Pancreas (tissue), 10 donors: ENCODE measurements around the gene NUP214. TPM values are rescaled to one million over a fixed set of nuclear protein-coding genes. Genes with fewer than 3 reads are reported as not detected.
A peak's percentile ranks its signal among the peaks of the same experiment; 100 is the strongest.
"Not testable (repeated sequence)": the region's sequence is repeated elsewhere in the genome, so short reads cannot be mapped to it uniquely, and the experiment has no call there.

ENCODE experiments used
- ATAC-seq, 4 donors: fragments of 200-7000 bp; cut with Tn5 transposase; one replicate each; pipeline versions ENCODE4 v1.8.0 to v1.9.1; 2020; ENCODE audit warnings: mild to moderate bottlenecking in 4 of 4, moderate library complexity in 4 of 4
- DNase-seq, 6 donors: peaks; one replicate each; pipeline ENCODE4 v3.0.0-alpha.2; 2020
- FAIRE-seq: peaks from 2 replicates; lab custom pipeline; 2012; peaks lifted over from hg19 to GRCh38; lab: Jason Lieb, UNC
- H3K27ac ChIP-seq, 4 donors: fragments of 200-600 bp; sonication (generic); 1 replicate in 3 of 4; 2 replicates in 1 of 4; pipeline versions ENCODE4 v1.5.0 to v1.8.0; 2020
- H3K27me3 ChIP-seq, 4 donors: fragments of 200-600 bp; one replicate each; pipeline ENCODE4 v1.8.0; 2021
- H3K36me3 ChIP-seq, 3 donors: fragments of 200-600 bp; sonication (generic) in 1 of 3; one replicate each; pipeline versions ENCODE4 v1.5.0 to v1.8.0; 2020 to 2021
- H3K4me1 ChIP-seq, 3 donors: fragments of 200-600 bp; one replicate each; pipeline ENCODE4 v1.8.0; 2021
- H3K4me3 ChIP-seq, 4 donors: fragments of 200-600 bp; sonication (generic) in 2 of 4; one replicate each; pipeline versions ENCODE4 v1.5.0 to v1.8.0; 2020 to 2021
- H3K9me3 ChIP-seq, 4 donors: fragments of 200-600 bp; one replicate each; pipeline ENCODE4 v1.8.0; 2021
- WGBS, 2 donors: extraction: QIAGEN DNeasy Blood & Tissue Kit; methylation state at CpG; one replicate each; pipeline ENCODE4 v1.1.7; 2013; 5-methylcytosine and 5-hydroxymethylcytosine counted together
- intact Hi-C, 3 donors: fragments of 100-400 bp; cut with DNase I; formaldehyde crosslinking; loops; one replicate each; pipeline versions ENCODE4 v1.11.1 to v1.14.2; 2022
- polyA plus RNA-seq, 2 donors: library from polyadenylated mRNA; stranded (reverse); fragments of 200-250 nt; gene quantifications; one replicate each; pipeline ENCODE4 v1.2.3, GENCODE V29; 2013
- total RNA-seq, 6 donors: library from RNA; stranded (reverse); fragmentation: NEBNext Ultra II Directional in 4 of 6; extraction: Animal tissue kit (Norgen Biotek cat#: 25700) in 4 of 6; gene quantifications; one replicate each; pipeline versions ENCODE4 v1.2.1 to v1.2.4, GENCODE V29; 2021 to 2023
- TF ChIP-seq, protein P1 (sequence below), 4 donors: fragments of 200-600 bp; sonication (generic) in 3 of 4; IDR thresholded peaks; one replicate each; pipeline versions ENCODE4 v1.5.0 to v1.8.0; 2021; ENCODE audit warnings: antibody characterized with exemption in 4 of 4
- donor health status: healthy with polysubstance abuse.
- donor health status: DM: no; HTN: no; CAD: no; lungs with moderate emphysema.
- donor health status: DM: no; HTN: no; CAD: no.
- donor health status: control.
- donor health status: control.
- donor health status: Bipolar disorder and iron deficiency.
- donor health status: DM: yes; HTN: yes; CAD: no.
- donor health status: DM: no; HTN: no; CAD: no.
- donor health status: DM: no; HTN: no; CAD: no.
- donor health status: DM: yes; HTN: yes; CAD: no.

NUP214 gene
- total and polyA plus RNA-seq, 8 donors: 24.3 to 38.3 (median 27.8) TPM

- H3K27ac ChIP-seq: no peak overlapping the region
- 77 to 79% methylated on average over 26 of the region's 26 CpGs for WGBS, 2 donors
These were observed 141.2 kb downstream of the NUP214 start for GRCh38 chr9:131266266-131267229.

DNA sequence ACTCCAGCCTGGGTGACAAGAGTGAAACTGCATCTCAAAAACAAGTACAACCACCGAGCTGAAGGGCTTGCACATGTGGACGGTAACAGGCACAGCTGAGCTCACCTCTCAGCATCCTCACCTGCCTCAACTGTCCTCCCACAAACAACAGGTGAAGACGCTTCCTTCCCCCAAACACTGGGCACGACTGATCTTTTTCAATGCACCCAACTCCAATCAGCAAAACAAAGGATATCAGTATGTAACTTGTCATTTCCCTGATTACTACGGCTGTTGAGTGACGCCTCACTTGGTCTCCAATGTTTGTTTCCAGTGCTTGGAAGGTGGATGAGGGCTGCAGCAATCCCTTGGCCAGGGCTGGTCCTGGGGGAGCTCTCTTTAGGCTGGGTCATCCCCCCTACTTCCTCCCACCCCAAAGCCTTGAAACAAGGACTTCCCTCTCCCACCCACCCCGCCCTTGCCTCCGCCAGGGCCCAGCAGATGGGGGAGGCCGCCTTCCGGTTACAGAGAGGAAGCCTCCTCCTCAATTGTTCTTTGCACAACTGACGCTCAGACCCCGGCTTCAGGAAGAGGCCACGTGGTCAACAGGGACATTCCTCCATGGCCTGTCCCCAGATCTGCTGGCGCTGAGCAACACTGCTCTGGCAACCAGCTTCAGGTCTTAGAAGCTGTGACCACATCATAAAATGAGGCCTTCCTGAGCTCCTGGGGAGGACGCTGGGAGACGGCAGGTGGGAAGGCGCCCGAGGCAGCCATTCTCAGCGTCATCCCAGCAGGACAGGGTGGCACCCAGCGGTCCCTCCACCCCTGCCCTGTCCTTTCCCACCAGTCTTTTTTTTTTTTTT lies 145.0 kb downstream of the NUP214 start:
- peak in 1 of 6 donors; percentile 60 for DNase-seq
- intact Hi-C loops: no loop called here
- TF ChIP-seq, protein P1, sequence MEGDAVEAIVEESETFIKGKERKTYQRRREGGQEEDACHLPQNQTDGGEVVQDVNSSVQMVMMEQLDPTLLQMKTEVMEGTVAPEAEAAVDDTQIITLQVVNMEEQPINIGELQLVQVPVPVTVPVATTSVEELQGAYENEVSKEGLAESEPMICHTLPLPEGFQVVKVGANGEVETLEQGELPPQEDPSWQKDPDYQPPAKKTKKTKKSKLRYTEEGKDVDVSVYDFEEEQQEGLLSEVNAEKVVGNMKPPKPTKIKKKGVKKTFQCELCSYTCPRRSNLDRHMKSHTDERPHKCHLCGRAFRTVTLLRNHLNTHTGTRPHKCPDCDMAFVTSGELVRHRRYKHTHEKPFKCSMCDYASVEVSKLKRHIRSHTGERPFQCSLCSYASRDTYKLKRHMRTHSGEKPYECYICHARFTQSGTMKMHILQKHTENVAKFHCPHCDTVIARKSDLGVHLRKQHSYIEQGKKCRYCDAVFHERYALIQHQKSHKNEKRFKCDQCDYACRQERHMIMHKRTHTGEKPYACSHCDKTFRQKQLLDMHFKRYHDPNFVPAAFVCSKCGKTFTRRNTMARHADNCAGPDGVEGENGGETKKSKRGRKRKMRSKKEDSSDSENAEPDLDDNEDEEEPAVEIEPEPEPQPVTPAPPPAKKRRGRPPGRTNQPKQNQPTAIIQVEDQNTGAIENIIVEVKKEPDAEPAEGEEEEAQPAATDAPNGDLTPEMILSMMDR (IDR thresholded peaks at IDR 0.05): no peak
- Histone ChIP-seq H3K4me1 (no peaks in the 10 kb centered on the region), H3K36me3 (no peaks in the 10 kb centered on the region), H3K9me3 (no peaks in the 10 kb centered on the region), H3K27ac (peak overlapping the region in 2 of 4 donors; percentile 44 to 46), H3K27me3 (no peaks in the 10 kb centered on the region), H3K4me3 (no peak overlapping the region)
- WGBS, 2 donors: 68 to 77% methylated on average over 17 to 20 of the region's 20 CpGs
- FAIRE-seq: no peak
- peak in 3 of 4 donors; percentile 36 to 51 (median 37) for ATAC-seq

More at GRCh38 chr9:131266266-131267229, 141.2 kb downstream of the NUP214 start:
- H3K4me3 ChIP-seq: no peak overlapping the region
- FAIRE-seq (no peak), DNase-seq (peak in 1 of 6 donors; percentile 37), ATAC-seq (no peak)
- no peaks in the 10 kb centered on the region for H3K9me3 ChIP-seq
- H3K36me3 ChIP-seq: no peaks in the 10 kb centered on the region
- no peaks in the 10 kb centered on the region for H3K27me3 ChIP-seq
- intact Hi-C loops: no loop called here
- TF ChIP-seq, protein P1 (IDR thresholded peaks at IDR 0.05): no peak
- H3K4me1 ChIP-seq: no peaks in the 10 kb centered on the region

- DNase-seq, H3K9me3 ChIP-seq, H3K27me3 ChIP-seq, intact Hi-C loops, H3K36me3 ChIP-seq, FAIRE-seq, H3K4me1 ChIP-seq, H3K4me3 ChIP-seq, ATAC-seq: not testable (repeated sequence)
- WGBS, 2 donors: 85 to 88% methylated on average over 1 of the region's 1 CpG
- peak overlapping the region in 2 of 4 donors; percentile 28 to 46 for H3K27ac ChIP-seq
These were observed 145.6 kb downstream of the NUP214 start for GRCh38 chr9:131271016-131271273.

- FAIRE-seq (no peak), DNase-seq (no peak), ATAC-seq (no peak)
- Histone ChIP-seq H3K27me3 (no peaks in the 10 kb centered on the region), H3K4me1 (no peaks in the 10 kb centered on the region), H3K27ac (peak overlapping the region in 1 of 4 donors; percentile 46), H3K4me3 (no peak overlapping the region), H3K9me3 (no peaks in the 10 kb centered on the region), H3K36me3 (no peaks in the 10 kb centered on the region)
- WGBS, 2 donors: 61 to 66% methylated on average over 6 of the region's 6 CpGs
- intact Hi-C loops: no loop called here
- TF ChIP-seq, protein P1 (IDR thresholded peaks at IDR 0.05): no peak
These were observed 146.1 kb downstream of the NUP214 start for GRCh38 chr9:131271506-131271931.

DNA sequence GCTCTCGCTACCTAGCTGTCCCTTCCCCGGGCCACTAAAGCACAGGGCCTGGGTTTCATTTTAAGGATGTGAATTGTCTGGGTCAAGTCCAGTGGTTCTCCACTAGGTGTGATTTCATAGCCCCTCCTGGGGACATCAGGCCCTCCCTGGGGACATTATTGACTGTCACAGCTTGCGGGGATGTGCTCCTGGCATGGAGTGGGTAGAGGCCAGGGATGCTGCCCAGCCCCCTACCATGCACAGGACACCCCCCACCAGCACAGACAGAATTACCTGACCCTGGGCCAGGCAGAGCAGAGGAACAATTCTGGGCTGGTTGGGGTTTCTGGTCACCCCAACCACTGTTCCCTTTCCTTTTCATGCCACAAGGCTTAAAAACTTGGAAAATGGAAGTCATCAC lies 146.8 kb downstream of the NUP214 start:
- H3K9me3 ChIP-seq: no peaks in the 10 kb centered on the region
- intact Hi-C loops: no loop called here
- H3K27me3 ChIP-seq: no peaks in the 10 kb centered on the region
- no peak for FAIRE-seq
- peak overlapping the region in 1 of 4 donors; percentile 67 for H3K27ac ChIP-seq
- DNase-seq: no peak
- TF ChIP-seq, protein P1 (IDR thresholded peaks at IDR 0.05): no peak
- no peak overlapping the region for H3K4me3 ChIP-seq
- no peaks in the 10 kb centered on the region for H3K36me3 ChIP-seq
- WGBS, 2 donors: 90 to 93% methylated on average over 3 of the region's 3 CpGs
- H3K4me1 ChIP-seq: no peaks in the 10 kb centered on the region
- ATAC-seq: no peak
